ENCODE measurements around the gene ITGB3. TPM values are rescaled to one million over a fixed set of nuclear protein-coding genes. Genes with fewer than 3 reads are reported as not detected.
A peak's percentile ranks its signal among the peaks of the same experiment; 100 is the strongest.

Gene ITGB3
- total and polyA plus RNA-seq, 2 of the 4 experiments (the other 2 are of a cell fraction): 9.8 to 17.6 TPM

- CTCF ChIA-PET: interaction anchor here (3.5 kb wide), 1 partner anchor 87 kb away, joined by 30 read pairs; no protein-coding TSS in a partner anchor
- BruUV-seq (replicated peaks): no TSS peak
- 83% methylated on average over 1 of the region's 2 CpGs; no CpG with 5 or more reads in 1 of the 2 experiments for WGBS, 2 experiments (ENCODE audit: extremely low coverage in 2 of 2, insufficient read length in 1 of 2)
Measured at GRCh38 chr17:47317119-47317518, 63.5 kb downstream of the ITGB3 start.

More at GRCh38 chr17:47317119-47317518, 63.5 kb downstream of the ITGB3 start:
- Histone ChIP-seq H3K9me1 (ENCODE audit: insufficient read depth, low read length) (peaks cover 2% of the 10 kb centered on the region; the same call in 1 of the 2 replicates), H3K56ac (ENCODE audit: extremely low read depth, insufficient read depth, low read length) (no peak overlapping the region), H3K18ac (ENCODE audit: low read depth, low read length) (peak overlapping the region; percentile 45), H3K4me3 (ENCODE audit: insufficient read depth, low read depth, low read length) (no peak overlapping the region), H2BK20ac (ENCODE audit: low read depth, low read length) (no peak overlapping the region), H3K4me2 (ENCODE audit: low read depth, low read length) (no peak overlapping the region), H2BK120ac (ENCODE audit: low read depth, low read length) (peak overlapping the region; percentile 23; the same call in 1 of the 2 replicates), H4K91ac (ENCODE audit: insufficient read depth, low read depth, low read length) (peak overlapping the region; percentile 3; the same call in 1 of the 2 replicates), H4K5ac (ENCODE audit: low read depth, low read length) (peak overlapping the region; percentile 42; the same call in 1 of the 2 replicates), H2BK15ac (ENCODE audit: low read depth, low read length) (peak overlapping the region; percentile 10; the same call in 2 of the 3 replicates), H2AK5ac (ENCODE audit: low read depth, low read length) (peak overlapping the region; percentile 31; the same call in 1 of the 2 replicates), H3K4ac (ENCODE audit: low read depth, low read length) (peak overlapping the region; percentile 18), H4K20me1 (ENCODE audit: insufficient read depth, low read length) (no peaks in the 10 kb centered on the region), H3K23ac (ENCODE audit: low read depth, low read length) (no peak overlapping the region; the same call in 1 of the 2 replicates), H3K9ac (ENCODE audit: low read depth, low read length) (no peak overlapping the region), H3K27me3 (ENCODE audit: control insufficient read depth, insufficient read depth, low read length) (no peaks in the 10 kb centered on the region), H2BK5ac (ENCODE audit: low read depth, low read length, poor library complexity, severe bottlenecking) (no peak overlapping the region), H3K79me1 (ENCODE audit: low read depth in 1 of 2, low read length in 2 of 2) (peaks cover 0 to 6% of the 10 kb centered on the region in 2 experiments; a peak in 1 of 4 replicates), H3K27ac (ENCODE audit: insufficient read depth, low read length) (no peak overlapping the region), H2AFZ (replicated peaks; ENCODE audit: low read length, poor library complexity) (no peak overlapping the region), H3K9me3 (ENCODE audit: control insufficient read depth, insufficient read depth, low read length) (no peaks in the 10 kb centered on the region), H4K8ac (ENCODE audit: low read depth in 2 of 2, low read length in 2 of 2) (0 out of 4 replicates have a peak overlapping the region, but pooled peaks of 1 of the 2 experiments have one; percentile 27), H3K4me1 (ENCODE audit: control insufficient read depth, insufficient read depth, low read length) (peaks cover 13% of the 10 kb centered on the region), H3K14ac (replicated peaks; ENCODE audit: low read depth, low read length) (0 out of 2 replicates have a peak overlapping the region, but pooled peaks have one; percentile 20), H2AK9ac (replicated peaks; ENCODE audit: low read depth, low read length, poor library complexity) (no peak overlapping the region), H3K36me3 (ENCODE audit: control insufficient read depth, insufficient read depth, low read length) (no peaks in the 10 kb centered on the region)
- intact Hi-C loops (cut with micrococcal nuclease) (loop anchor here (5.0 kb wide), 1 partner anchor 130 kb away; the partner anchor contains the start of gene CDC27), dilution Hi-C loops (cut with HindIII; ENCODE audit: low sequenced_read_pairs, unreplicated experiment) (no loop called here), in situ Hi-C loops (cut with MboI; ENCODE audit: low sequenced_read_pairs) (no loop called here)
- POLR2A ChIA-PET (ENCODE audit: unreplicated experiment): no interaction called here
- peak; percentile 47 for DNase-seq
- no peak for ATAC-seq (ENCODE audit: low read depth)
- no peak for TF ChIP-seq CEBPB (IDR thresholded peaks at IDR 0.05; ENCODE audit: low read depth, low read length)
- TF ChIP-seq RAD21 (IDR thresholded peaks at IDR 0.05; ENCODE audit: low read length): no peak
- no peak for TF ChIP-seq MAFK (IDR thresholded peaks at IDR 0.05; ENCODE audit: low read depth, low read length)
- no peak for TF ChIP-seq RFX5 (IDR thresholded peaks at IDR 0.05; ENCODE audit: low read depth, low read length)
- TF ChIP-seq CHD1 (IDR thresholded peaks at IDR 0.05; ENCODE audit: low read depth, low read length): no peak
- TF ChIP-seq CTCF (conservative IDR thresholded peaks at IDR 0.05; ENCODE audit: low read depth, low read length): no peak
- no peak for TF ChIP-seq MAZ (IDR thresholded peaks at IDR 0.05; ENCODE audit: borderline replicate concordance, low read depth, low read length)
- no peak for TF ChIP-seq FOS (IDR thresholded peaks at IDR 0.05; ENCODE audit: low read depth, low read length)
